Endodermal cell (in vitro differentiated cells): ENCODE data around the gene RPS23. TPM values are rescaled to one million over a fixed set of nuclear protein-coding genes. Genes with fewer than 3 reads are reported as not detected.
A peak's percentile ranks its signal among the peaks of the same experiment; 100 is the strongest.

ENCODE experiments used
- DNase-seq: peaks from one replicate; pipeline ENCODE4 v3.0.0-alpha.2; 2017
- H3K27ac ChIP-seq: 2 replicates; pipeline ENCODE4 v1.5.1; 2013; ENCODE audit warnings: mild to moderate bottlenecking, low read depth, low read length, moderate library complexity
- H3K27me3 ChIP-seq: 2 replicates; pipeline ENCODE4 v1.6.1; 2013; ENCODE audit warnings: mild to moderate bottlenecking, low read length, moderate library complexity; ENCODE audit not compliant: insufficient read depth, control insufficient read depth, poor library complexity, severe bottlenecking
- H3K36me3 ChIP-seq: 2 replicates; pipeline ENCODE4 v1.7.0; 2013; ENCODE audit warnings: mild to moderate bottlenecking, low read length, moderate library complexity; ENCODE audit not compliant: control insufficient read depth, insufficient read depth
- H3K4me1 ChIP-seq: one replicate; pipeline ENCODE4 v1.7.0; 2013; ENCODE audit warnings: low read length; ENCODE audit not compliant: control insufficient read depth, insufficient read depth
- H3K4me3 ChIP-seq: 2 replicates; pipeline ENCODE4 v1.5.1; 2013; ENCODE audit warnings: mild to moderate bottlenecking, low read length, moderate library complexity
- H3K9ac ChIP-seq: 2 replicates; pipeline ENCODE4 v1.6.1; 2013; ENCODE audit warnings: mild to moderate bottlenecking, low read length, moderate library complexity; ENCODE audit not compliant: poor library complexity, severe bottlenecking; ENCODE audit errors: extremely low read depth
- H3K9me3 ChIP-seq: 2 replicates; pipeline ENCODE4 v1.6.1; 2013; ENCODE audit warnings: mild to moderate bottlenecking, low read length, moderate library complexity; ENCODE audit not compliant: control insufficient read depth
- H3K27ac Mint-ChIP-seq: 2 replicates; pipeline ENCODE4 v1.8.0; 2020; ENCODE audit warnings: mixed read lengths
- H3K27me3 Mint-ChIP-seq: 2 replicates; pipeline ENCODE4 v1.8.0; 2021; ENCODE audit warnings: mild to moderate bottlenecking, mixed read lengths; ENCODE audit not compliant: insufficient read depth
- H3K36me3 Mint-ChIP-seq: 2 replicates; pipeline ENCODE4 v1.8.0; 2020; ENCODE audit warnings: low read depth, mixed read lengths
- H3K4me1 Mint-ChIP-seq: 2 replicates; pipeline ENCODE4 v1.8.0; 2020; ENCODE audit warnings: mixed read lengths
- H3K4me3 Mint-ChIP-seq: 2 replicates; pipeline ENCODE4 v1.8.0; 2020; ENCODE audit warnings: mild to moderate bottlenecking, moderate library complexity, mixed read lengths
- H3K9me3 Mint-ChIP-seq: 2 replicates; pipeline ENCODE4 v1.8.0; 2020; ENCODE audit warnings: mild to moderate bottlenecking, mixed read lengths
- WGBS, 2 experiments: methylation state at CpG; one replicate each; pipeline versions ENCODE4 v1.1.5 to v1.1.7; 2013; ENCODE audit warnings: missing lambda C conversion rate in 2 of 2, mixed read lengths in 1 of 2; ENCODE audit not compliant: insufficient coverage in 1 of 2, insufficient read length in 1 of 2; 5-methylcytosine and 5-hydroxymethylcytosine counted together
- total RNA-seq, 2 donors: library from RNA; stranded (reverse); fragmentation: NEBNext Ultra II Directional in 1 of 2; extraction: Animal tissue kit (Norgen Biotek cat#: 25700) in 1 of 2; gene quantifications; 2 replicates in 1 of 2; 3 replicates in 1 of 2; pipeline ENCODE4 v1.2.1, GENCODE V29; 2021
- TF ChIP-seq, protein P1 (sequence below): fragments of 200-600 bp; sonication (generic); conservative IDR thresholded peaks from 2 replicates; pipeline ENCODE4 v1.5.0; 2021; ENCODE audit warnings: antibody characterized with exemption, mild to moderate bottlenecking

Gene RPS23
- total RNA-seq, 2 donors from 2014 or later = 2,365 to 2,370 TPM

DNA sequence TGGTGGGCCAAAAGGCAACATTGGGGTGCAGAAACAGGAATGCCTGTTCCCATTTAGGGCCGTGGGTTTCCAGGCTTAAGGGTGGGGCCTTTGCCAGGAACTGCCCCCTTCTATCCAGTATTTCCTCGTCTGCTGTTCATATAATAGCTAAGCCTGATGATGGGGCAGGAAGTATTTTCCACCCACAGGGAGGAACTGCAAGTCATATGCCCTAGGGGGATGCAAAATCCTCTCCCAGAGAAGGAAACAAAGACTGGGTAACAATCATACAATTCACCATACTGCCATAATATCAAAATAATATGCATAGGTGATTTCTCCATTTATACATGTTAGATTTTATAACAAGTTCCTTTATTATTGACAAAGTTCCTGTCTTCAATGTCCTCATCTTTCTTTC lies 20.5 kb upstream of the RPS23 start:
- Histone ChIP-seq H3K27ac (no peak overlapping the region), H3K36me3 (no peaks in the 10 kb centered on the region), H3K4me3 (no peak overlapping the region), H3K27me3 (no peaks in the 10 kb centered on the region), H3K9me3 (no peaks in the 10 kb centered on the region), H3K4me1 (no peaks in the 10 kb centered on the region), H3K9ac (no peak overlapping the region)
- peaks cover 5% of the 10 kb centered on the region for H3K27me3 Mint-ChIP-seq
- H3K4me3 Mint-ChIP-seq = no peak overlapping the region
- no peak for DNase-seq
- TF ChIP-seq, protein P1, sequence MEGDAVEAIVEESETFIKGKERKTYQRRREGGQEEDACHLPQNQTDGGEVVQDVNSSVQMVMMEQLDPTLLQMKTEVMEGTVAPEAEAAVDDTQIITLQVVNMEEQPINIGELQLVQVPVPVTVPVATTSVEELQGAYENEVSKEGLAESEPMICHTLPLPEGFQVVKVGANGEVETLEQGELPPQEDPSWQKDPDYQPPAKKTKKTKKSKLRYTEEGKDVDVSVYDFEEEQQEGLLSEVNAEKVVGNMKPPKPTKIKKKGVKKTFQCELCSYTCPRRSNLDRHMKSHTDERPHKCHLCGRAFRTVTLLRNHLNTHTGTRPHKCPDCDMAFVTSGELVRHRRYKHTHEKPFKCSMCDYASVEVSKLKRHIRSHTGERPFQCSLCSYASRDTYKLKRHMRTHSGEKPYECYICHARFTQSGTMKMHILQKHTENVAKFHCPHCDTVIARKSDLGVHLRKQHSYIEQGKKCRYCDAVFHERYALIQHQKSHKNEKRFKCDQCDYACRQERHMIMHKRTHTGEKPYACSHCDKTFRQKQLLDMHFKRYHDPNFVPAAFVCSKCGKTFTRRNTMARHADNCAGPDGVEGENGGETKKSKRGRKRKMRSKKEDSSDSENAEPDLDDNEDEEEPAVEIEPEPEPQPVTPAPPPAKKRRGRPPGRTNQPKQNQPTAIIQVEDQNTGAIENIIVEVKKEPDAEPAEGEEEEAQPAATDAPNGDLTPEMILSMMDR = no peak
- WGBS, 2 experiments = 86 to 100% methylated on average over 1 to 2 of the region's 2 CpGs
- H3K4me1 Mint-ChIP-seq = peaks cover 4% of the 10 kb centered on the region
- no peak overlapping the region for H3K27ac Mint-ChIP-seq
- peaks cover 5% of the 10 kb centered on the region for H3K9me3 Mint-ChIP-seq
- no peaks in the 10 kb centered on the region for H3K36me3 Mint-ChIP-seq

DNA sequence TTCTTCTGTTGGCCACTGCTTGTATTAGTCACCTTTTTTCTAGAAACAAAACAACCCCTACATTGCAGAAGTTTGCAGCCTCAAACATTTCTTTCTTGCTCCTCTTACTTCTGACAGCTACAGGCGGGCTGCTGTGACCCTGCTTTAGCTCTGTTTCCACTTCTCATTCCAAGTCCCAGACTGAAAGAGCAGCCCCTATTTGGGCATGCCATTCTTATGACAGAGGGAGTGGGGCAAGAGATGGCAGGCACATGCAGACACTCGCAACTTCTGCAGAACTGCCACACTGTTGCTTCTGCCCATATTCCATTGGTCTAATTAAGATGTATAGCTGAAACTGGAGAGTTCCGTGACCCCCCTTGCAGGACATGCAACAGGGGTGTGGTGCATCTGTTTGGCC lies 19.6 kb upstream of the RPS23 start:
- no peaks in the 10 kb centered on the region for H3K4me1 ChIP-seq
- DNase-seq = no peak
- Mint-ChIP-seq H3K27ac (no peak overlapping the region), H3K4me3 (no peak overlapping the region), H3K27me3 (peaks cover 5% of the 10 kb centered on the region), H3K4me1 (peaks cover 6% of the 10 kb centered on the region), H3K36me3 (no peaks in the 10 kb centered on the region), H3K9me3 (peaks cover 5% of the 10 kb centered on the region)
- H3K27ac ChIP-seq = no peak overlapping the region
- TF ChIP-seq, protein P1 = no peak
- no peaks in the 10 kb centered on the region for H3K36me3 ChIP-seq
- H3K27me3 ChIP-seq = no peaks in the 10 kb centered on the region
- 75 to 92% methylated on average over 2 to 3 of the region's 3 CpGs for WGBS, 2 experiments
- no peak overlapping the region for H3K4me3 ChIP-seq
- H3K9me3 ChIP-seq = no peaks in the 10 kb centered on the region
- no peak overlapping the region for H3K9ac ChIP-seq

DNA sequence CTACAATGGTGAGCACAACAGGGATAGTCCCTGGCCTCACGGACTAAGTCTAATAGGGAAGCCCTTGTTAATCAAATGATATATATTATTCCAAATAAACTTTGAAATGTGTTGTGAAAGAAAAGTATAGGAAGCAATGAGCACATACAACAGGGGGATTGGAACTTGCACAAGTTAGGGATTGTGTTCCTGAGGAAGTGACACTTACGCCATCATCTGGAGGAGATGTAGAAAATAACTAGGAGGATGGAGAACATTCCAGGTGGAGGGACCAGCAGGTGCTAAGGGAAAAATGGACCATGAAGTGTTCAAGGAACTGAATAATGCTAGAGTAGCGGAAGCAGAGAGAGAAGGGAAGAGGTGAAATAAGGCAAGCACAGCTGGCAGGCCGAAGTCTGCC lies 18.8 kb upstream of the RPS23 start:
- H3K27me3 Mint-ChIP-seq = peaks cover 7% of the 10 kb centered on the region
- H3K27ac ChIP-seq = no peak overlapping the region
- no peaks in the 10 kb centered on the region for H3K9me3 ChIP-seq
- H3K36me3 ChIP-seq = no peaks in the 10 kb centered on the region
- peaks cover 5% of the 10 kb centered on the region for H3K9me3 Mint-ChIP-seq
- no peak overlapping the region for H3K4me3 Mint-ChIP-seq
- no peak for DNase-seq
- TF ChIP-seq, protein P1 = peak; percentile 45
- H3K9ac ChIP-seq = no peak overlapping the region
- 84 to 96% methylated on average over 2 to 3 of the region's 4 CpGs for WGBS, 2 experiments
- H3K4me1 Mint-ChIP-seq = peaks cover 6% of the 10 kb centered on the region
- no peak overlapping the region for H3K4me3 ChIP-seq
- H3K27me3 ChIP-seq = no peaks in the 10 kb centered on the region
- H3K36me3 Mint-ChIP-seq = no peaks in the 10 kb centered on the region
- H3K27ac Mint-ChIP-seq = no peak overlapping the region
- no peaks in the 10 kb centered on the region for H3K4me1 ChIP-seq
